Stimulated activated CD4-positive, alpha-beta T cell treated with anti-CD3 and anti-CD28 coated beads, Interleukin-2, amount 100 ng/mL, for 4 hours (primary cell): ENCODE results near the gene AP1G2.
A peak's percentile ranks its signal among the peaks of the same experiment; 100 is the strongest.
"Not testable (repeated sequence)": the region's sequence is repeated elsewhere in the genome, so short reads cannot be mapped to it uniquely, and the experiment has no call there.

Source experiments
- DNase-seq: peaks from one replicate; pipeline ENCODE4 v3.0.0-alpha.2; 2020; ENCODE audit warnings: low read depth

The AP1G2 gene

DNA sequence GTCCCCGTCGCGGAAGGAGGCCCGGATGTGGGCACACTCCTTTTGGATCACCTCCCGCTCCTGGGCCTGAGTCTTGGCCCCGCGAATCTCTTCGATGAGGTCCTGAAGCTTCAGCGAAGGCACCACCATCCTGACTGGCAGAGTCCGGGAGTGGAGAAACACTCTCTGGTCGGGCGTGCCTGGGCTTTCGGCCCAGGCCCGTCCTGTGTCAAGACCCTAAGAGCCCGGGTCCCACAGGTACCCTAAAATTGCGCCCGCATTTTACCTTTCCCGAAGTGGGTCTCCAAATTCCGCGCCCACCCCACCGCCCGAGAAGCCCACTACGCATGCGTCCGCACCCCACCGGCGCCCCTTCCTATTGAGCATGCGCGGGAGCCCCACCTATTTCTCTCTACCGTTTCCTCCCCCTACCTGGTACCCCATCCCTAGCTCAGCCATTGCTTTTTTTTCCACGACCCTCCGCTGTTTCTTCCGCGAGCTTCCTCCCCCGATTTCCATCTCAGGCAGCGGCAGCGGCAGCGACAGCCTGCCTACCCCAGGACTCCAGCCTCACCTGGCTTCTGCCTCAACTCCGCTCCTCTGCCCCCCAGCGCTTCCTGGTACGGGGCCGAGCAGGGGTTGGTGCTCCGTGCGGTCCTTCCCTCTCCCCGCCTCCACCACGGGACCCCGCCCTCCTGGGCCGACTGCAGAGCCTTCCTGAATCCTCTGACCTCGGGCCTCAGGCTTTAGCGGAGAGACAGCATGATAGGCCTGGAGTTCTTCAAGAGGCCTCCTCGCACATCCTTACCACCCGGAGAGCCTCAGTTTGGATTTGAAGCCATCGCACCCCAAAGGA, at the start of gene AP1G2:
Gene AP1G2 (minus strand): TSS at position 606 of the 835 bp plus-strand sequence. CDS start 477 bp downstream, at position 129.
- DNase-seq, result peak; percentile 72

GRCh38 chr14:23615856-23616255, 48.3 kb upstream of the AP1G2 start:
- no peak for DNase-seq

GRCh38 chr14:23614395-23614828, 46.8 kb upstream of the AP1G2 start:
- no peak for DNase-seq

DNA sequence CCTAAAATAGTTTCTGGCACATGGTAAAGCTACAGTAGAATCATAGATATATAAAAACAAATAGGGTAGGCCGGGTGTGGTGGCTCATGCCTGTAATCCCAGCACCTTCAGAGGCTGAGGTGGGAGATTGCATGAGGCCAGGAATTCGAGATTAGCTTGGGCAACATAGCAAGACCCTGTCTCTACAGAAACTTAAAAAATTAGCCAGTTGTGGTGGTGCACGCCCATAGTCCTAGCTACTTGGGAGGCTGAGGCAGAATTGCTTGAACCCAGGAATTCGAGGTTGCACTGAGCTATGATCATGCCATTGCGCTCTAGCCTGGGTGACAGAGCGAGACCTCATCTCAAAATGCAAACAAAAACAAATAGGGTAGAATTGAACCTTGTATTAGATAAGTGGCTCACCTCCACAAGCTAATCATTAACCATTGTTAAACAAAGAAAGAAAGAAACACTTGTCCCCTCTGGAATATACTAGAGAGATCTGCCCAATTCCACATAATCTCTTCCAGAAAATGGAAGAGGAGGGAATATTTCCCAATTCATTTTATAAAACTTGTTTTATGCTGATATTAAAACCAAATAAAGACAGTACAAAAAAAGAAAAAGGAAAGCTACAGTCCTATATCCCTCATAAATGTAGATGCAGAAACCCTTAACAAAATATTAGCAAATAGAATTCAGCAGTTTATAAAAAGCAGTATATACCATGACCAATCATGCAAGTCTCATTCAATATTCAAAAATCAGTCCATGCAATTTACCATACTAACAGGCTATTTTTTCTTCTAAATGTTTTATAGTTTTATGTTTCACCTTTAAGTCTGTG, 45.9 kb upstream of the AP1G2 start:
- DNase-seq, result no peak

- no peak for DNase-seq
Measured at GRCh38 chr14:23612802-23613201, 45.2 kb upstream of the AP1G2 start.

DNA sequence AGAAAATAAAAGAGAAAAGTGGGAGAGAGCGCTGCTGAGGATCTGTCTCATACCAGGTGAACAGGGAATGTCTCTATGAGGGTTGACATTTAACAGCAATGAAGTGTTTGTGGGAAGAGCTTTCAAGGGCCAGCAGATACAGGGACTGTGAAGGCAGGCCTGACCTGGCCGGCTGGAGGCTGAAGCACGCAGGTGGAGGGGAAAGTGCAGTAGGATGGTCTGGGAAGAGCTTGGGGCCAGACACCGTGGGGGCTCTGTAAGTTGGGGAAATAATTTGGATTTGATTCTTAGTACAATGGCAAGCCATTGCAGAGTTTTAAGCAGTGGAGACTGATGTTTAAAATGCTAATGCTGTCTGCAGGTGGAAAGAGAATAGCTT, 44.8 kb upstream of the AP1G2 start:
- DNase-seq, result no peak

GRCh38 chr14:23610815-23611289, 43.3 kb upstream of the AP1G2 start:
- DNase-seq, result no peak

- DNase-seq, result no peak
Measured at GRCh38 chr14:23610090-23610814, 42.7 kb upstream of the AP1G2 start.

- not testable (repeated sequence) for DNase-seq
Measured at GRCh38 chr14:23609411-23610089, 42.0 kb upstream of the AP1G2 start.

DNA sequence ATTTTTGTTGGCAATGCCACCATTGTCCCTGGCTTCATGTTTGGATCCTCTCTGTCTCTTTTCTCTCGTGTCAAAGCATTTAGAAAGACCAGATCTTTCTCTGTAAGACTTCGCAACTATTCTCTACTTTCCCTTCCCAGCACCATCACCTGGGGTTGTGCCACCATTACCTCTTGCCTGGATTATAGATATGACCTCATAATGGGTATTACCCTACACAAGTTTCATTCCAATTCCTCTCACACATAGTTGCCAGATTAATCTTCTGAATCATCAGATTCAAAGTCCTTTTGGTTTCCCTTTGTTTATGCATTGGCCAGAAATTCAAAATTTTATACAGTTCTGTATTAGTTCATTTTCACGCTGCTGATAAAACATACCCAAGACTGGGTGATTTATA, 41.4 kb upstream of the AP1G2 start:
- DNase-seq, result no peak

GRCh38 chr14:23608454-23608853, 40.9 kb upstream of the AP1G2 start:
- DNase-seq, result no peak

DNA sequence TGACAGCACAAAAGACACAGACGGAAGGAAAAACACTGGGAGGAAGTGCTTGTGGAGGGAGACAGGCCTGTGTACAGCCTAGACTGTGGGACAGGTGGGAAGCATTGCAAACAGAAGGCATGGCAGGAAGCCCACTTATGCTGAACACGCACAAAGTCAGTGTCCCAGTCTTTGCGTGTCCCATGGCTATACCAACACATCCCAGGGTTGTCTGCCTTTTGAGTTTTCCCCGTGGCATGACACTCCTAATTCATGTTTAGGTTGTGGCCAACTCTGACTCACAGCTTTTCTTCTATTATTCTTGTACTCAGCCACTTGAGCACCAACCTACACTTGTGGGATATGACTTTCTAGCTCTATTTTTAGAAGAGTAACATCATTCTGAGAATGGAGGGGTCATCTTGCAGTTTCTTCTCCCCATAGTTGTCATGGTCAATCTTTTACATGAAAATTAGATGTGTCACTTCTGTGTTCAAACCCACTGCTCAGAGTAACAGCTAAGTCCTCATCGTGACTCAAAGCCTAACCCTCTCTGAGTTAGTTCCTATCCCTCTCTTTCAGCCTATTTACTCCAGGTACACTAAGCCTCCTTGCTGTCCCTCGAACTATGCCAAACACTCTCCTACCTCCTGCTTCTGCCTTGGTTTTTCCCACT, 38.5 kb upstream of the AP1G2 start:
- no peak for DNase-seq

DNA sequence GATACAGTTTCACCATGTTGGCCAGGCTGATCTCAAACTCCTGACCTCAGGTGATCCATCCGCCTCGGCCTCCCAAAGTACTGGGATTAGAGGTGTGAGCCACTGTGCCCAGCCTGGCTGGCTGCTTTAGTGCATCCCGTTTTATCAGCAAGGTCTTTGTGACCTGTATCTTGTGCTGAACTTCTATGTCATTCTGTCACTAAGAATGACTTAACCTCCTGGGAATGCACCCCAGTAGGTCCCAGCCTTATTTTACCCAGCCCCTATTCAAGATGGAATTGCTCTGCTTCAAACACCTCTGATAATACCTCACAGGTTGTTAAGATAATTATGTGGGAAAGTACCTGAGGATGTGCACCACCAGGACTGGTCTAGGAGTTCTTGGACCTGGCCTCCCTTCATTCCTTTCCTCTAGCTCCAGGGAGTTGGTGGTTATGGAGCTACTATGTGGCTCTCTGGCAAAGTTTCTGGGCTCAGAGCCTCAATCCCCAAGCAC, 37.1 kb upstream of the AP1G2 start:
- no peak for DNase-seq

DNA sequence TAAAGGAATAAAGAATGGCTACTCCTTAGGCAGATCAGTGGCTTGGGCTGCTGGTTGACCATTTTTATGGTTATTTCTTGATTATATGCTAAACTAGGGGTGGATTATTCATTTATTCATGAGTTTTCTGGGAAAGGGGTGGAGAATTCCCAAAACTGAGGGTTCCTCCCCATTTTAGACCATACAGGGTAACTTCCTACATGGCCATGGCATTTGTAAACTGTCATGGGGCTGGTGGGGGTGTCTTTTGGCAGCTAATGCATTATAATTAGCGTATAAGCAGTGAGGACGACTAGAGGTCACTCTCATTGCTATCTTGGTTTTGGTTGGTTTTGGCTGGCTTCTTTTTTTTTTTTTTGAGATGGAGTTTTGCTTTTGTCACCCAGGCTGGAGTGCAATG, 36.6 kb upstream of the AP1G2 start:
- no peak for DNase-seq

DNA sequence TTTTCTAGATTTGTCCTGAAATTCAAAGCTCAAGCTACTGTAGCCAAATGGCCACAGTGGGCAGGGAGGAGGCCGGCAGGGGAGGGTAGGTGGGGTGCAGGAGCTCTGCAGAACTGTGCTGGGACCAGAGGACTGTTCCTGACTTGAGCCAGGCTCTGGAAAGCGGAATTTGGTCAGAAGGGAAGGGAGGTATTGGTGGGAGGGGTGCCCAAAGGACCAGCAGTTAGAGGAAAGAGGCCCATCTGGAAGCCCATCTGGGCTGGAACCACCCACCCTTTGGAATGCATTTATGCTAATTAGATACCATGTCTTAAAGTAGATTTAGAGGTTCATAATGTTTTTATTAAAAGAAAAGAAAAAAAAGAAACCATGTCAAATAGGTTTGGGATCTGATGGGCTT, 35.5 kb upstream of the AP1G2 start:
- no peak for DNase-seq

GRCh38 chr14:23602181-23603095, 34.8 kb upstream of the AP1G2 start:
- no peak for DNase-seq

DNA sequence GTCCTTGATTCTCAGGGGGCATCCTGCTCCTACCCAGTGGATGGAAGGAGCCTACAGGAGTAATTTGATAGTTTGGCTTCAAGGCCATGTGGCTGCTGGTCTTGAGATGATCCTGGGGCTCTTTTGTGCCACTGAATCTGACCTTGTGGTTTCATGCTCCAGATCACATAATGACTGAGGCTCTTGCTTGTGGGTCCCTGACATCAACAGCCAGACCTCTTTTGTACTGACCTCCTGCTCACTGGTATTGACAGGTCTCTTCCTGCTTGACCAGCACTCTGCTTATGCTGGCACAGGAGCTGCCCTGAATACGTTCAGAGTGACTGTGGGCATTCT, 34.2 kb upstream of the AP1G2 start:
- no peak for DNase-seq

GRCh38 chr14:23601424-23601823, 33.8 kb upstream of the AP1G2 start:
- DNase-seq, result no peak

DNA sequence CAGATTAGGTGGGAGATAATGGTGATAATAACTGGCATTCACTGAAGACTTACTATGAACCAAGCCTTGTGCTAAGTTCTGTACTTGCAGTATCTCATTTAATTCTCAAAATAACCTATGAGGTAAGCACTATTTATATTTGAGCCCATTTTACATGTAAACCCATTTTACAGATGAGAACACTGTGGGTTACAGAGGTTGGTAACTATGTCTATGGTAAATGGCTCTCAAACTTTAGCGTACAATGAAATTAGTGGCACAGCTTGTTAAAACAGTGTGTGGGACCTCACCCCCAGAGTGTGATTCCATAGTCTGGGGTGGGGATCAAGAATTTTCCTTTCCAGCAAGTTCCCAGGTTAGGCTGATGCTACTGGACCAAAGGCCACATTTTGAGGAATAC, 33.2 kb upstream of the AP1G2 start:
- no peak for DNase-seq

DNA sequence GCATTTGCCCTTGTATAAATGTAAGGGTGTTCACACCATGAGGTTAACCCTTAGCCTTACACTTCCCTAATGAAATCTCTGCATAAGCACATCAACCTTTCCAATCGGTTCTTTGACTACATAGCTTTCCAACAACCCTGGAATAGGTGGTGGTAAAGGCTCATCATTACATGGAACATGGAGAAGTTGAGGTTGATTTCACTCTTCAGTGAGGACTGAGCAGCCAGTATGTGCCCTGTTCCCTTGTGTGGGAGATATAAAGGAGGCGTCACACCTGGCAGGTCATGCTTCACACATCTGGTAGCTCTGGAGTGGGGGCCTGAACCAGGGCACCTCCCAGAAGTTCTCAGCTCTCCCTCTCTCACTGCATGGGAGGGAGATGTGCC, 32.7 kb upstream of the AP1G2 start:
- no peak for DNase-seq
